ENCODE measurements around the gene ATP8B3. TPM values are rescaled to one million over a fixed set of nuclear protein-coding genes. Genes with fewer than 3 reads are reported as not detected.

ATP8B3 gene
- total and polyA plus RNA-seq, 9 of the 15 experiments (the other 6 are each of a cell fraction or from before 2014, with no cell fraction given), result 1.2 to 12.3 (median 3.8) TPM

- TF ChIP-seq ZNF644 (tag; IDR thresholded peaks at IDR 0.05; ENCODE audit: low read depth), result no peak; the same call in 1 of the 2 replicates
- TF ChIP-seq ZNF407 (IDR thresholded peaks at IDR 0.05; ENCODE audit: low read depth), result no peak
- no peak; the same call in 1 of the 2 replicates for TF ChIP-seq CREM (IDR thresholded peaks at IDR 0.05; ENCODE audit: low read depth)
- TF ChIP-seq TCF7 (IDR thresholded peaks at IDR 0.05; ENCODE audit: borderline replicate concordance), result peak; percentile 95
- TF ChIP-seq NR1H2 (CRISPR knock-in tag; IDR thresholded peaks at IDR 0.05), result no peak
- no peak for TF ChIP-seq SIX5 (IDR thresholded peaks at IDR 0.05; ENCODE audit: borderline replicate concordance in 1 of 2, insufficient read depth in 1 of 2, low read depth in 1 of 2, low read length in 2 of 2)
- no peak for TF ChIP-seq ZNF23 (CRISPR knock-in tag; IDR thresholded peaks at IDR 0.05)
- no peak for TF ChIP-seq THRB (CRISPR knock-in tag; conservative IDR thresholded peaks at IDR 0.05)
- no peak for TF ChIP-seq CTCFL (IDR thresholded peaks at IDR 0.05; ENCODE audit: borderline replicate concordance, insufficient read depth, low read depth, low read length, poor library complexity, severe bottlenecking)
- TF ChIP-seq ZBTB2 (IDR thresholded peaks at IDR 0.05), result peak; percentile 76
- TF ChIP-seq ZSCAN29 (IDR thresholded peaks at IDR 0.05), result no peak
- TF ChIP-seq CBFA2T3 (IDR thresholded peaks at IDR 0.05), result peak; percentile 98
- no peak for TF ChIP-seq ELF2 (CRISPR knock-in tag; IDR thresholded peaks at IDR 0.05)
- no peak for TF ChIP-seq EWSR1 (IDR thresholded peaks at IDR 0.05; ENCODE audit: borderline replicate concordance, low read depth, partially characterized antibody)
Measured at GRCh38 chr19:1836458-1837221, 24.6 kb upstream of the ATP8B3 start (continued).
